HepG2 (cell line): Measurements from ENCODE around the gene LRP5. TPM values are rescaled to one million over a fixed set of nuclear protein-coding genes. Genes with fewer than 3 reads are reported as not detected.

Source experiments
- AKAP8 ChIP-seq: sonication (generic); formaldehyde crosslinking; IDR thresholded peaks from 2 replicates; pipeline ENCODE4 v1.5.1; 2020; ENCODE audit warnings: mild to moderate bottlenecking, missing genetic modification reagents
- ATF7 ChIP-seq, 2 experiments: fragments of 450-650 bp in 1 of 2; sonication (generic) in 1 of 2; formaldehyde crosslinking in 1 of 2; IDR thresholded peaks; 2 replicates each; pipeline versions ENCODE4 v1.4.0 to v1.6.1; 2016 to 2020; ENCODE audit warnings: antibody characterized with exemption in 1 of 2, mild to moderate bottlenecking in 1 of 2, missing genetic modification reagents in 1 of 2
- BCL6 ChIP-seq: IDR thresholded peaks from 2 replicates; pipeline ENCODE4 v1.6.1; 2016; ENCODE audit warnings: missing genetic modification reagents, missing compliant biosample characterization
- CREM ChIP-seq, 2 experiments: sonication (generic) in 1 of 2; formaldehyde crosslinking in 1 of 2; IDR thresholded peaks; 2 replicates each; pipeline versions ENCODE4 v1.4.0 to v1.6.1; 2016 to 2020; ENCODE audit warnings: antibody characterized with exemption in 1 of 2, mild to moderate bottlenecking in 1 of 2, missing genetic modification reagents in 1 of 2
- EEA1 ChIP-seq: sonication (generic); formaldehyde crosslinking; IDR thresholded peaks from 2 replicates; pipeline ENCODE4 v1.5.1; 2020; ENCODE audit warnings: mild to moderate bottlenecking, missing genetic modification reagents, borderline replicate concordance
- HMG20A ChIP-seq: IDR thresholded peaks from 2 replicates; pipeline ENCODE4 v1.6.1; 2016; ENCODE audit warnings: borderline replicate concordance
- KLF11 ChIP-seq: IDR thresholded peaks from 2 replicates; pipeline ENCODE4 v1.6.1; 2016; ENCODE audit warnings: missing compliant biosample characterization
- LRRFIP1 ChIP-seq: sonication (generic); formaldehyde crosslinking; conservative IDR thresholded peaks from 2 replicates; pipeline ENCODE4 v1.4.0; 2020; ENCODE audit warnings: missing genetic modification reagents
- NFKBIZ ChIP-seq: IDR thresholded peaks from 2 replicates; pipeline ENCODE4 v1.6.1; 2018; ENCODE audit warnings: missing genetic modification reagents, missing compliant biosample characterization
- RCOR2 ChIP-seq: IDR thresholded peaks from 2 replicates; pipeline ENCODE4 v1.6.1; 2016; ENCODE audit warnings: missing biosample characterization, missing genetic modification reagents
- SIN3A ChIP-seq: IDR thresholded peaks from 2 replicates; pipeline ENCODE4 v1.6.1; 2011; ENCODE audit warnings: low read depth, mild to moderate bottlenecking, control low read depth, low read length, borderline replicate concordance
- TCF12 ChIP-seq, 2 experiments: fragments of 450-650 bp in 1 of 2; sonication (generic) in 1 of 2; formaldehyde crosslinking in 1 of 2; IDR thresholded peaks; 2 replicates each; pipeline versions ENCODE4 v1.6.1 to v1.8.0; 2017 to 2022; ENCODE audit warnings: antibody characterized with exemption in 1 of 2, mild to moderate bottlenecking in 1 of 2, missing genetic modification reagents in 1 of 2, moderate library complexity in 1 of 2
- THAP11 ChIP-seq: IDR thresholded peaks from 2 replicates; pipeline ENCODE4 v1.6.1; 2016; ENCODE audit warnings: missing biosample characterization, missing genetic modification reagents
- YY1 ChIP-seq: IDR thresholded peaks from 2 replicates; pipeline ENCODE4 v1.6.1; 2011; ENCODE audit warnings: low read length, low read depth, moderate library complexity, mild to moderate bottlenecking; ENCODE audit not compliant: insufficient read depth, insufficient replicate concordance
- ZBTB37 ChIP-seq: sonication (generic); formaldehyde crosslinking; IDR thresholded peaks from 2 replicates; pipeline ENCODE4 v1.4.0; 2020; ENCODE audit warnings: mild to moderate bottlenecking, missing genetic modification reagents
- ZKSCAN5 ChIP-seq: sonication (generic); formaldehyde crosslinking; IDR thresholded peaks from 2 replicates; pipeline ENCODE4 v1.5.1; 2020; ENCODE audit warnings: mild to moderate bottlenecking, missing genetic modification reagents
- ZNF430 ChIP-seq: sonication (generic); formaldehyde crosslinking; IDR thresholded peaks from 2 replicates; pipeline ENCODE4 v1.9.0; 2021; ENCODE audit warnings: mild to moderate bottlenecking, missing genetic modification reagents
- ZNF557 ChIP-seq: sonication (generic); formaldehyde crosslinking; IDR thresholded peaks from 2 replicates; pipeline ENCODE4 v1.4.0; 2020; ENCODE audit warnings: missing genetic modification reagents
- ZNF616 ChIP-seq: sonication (generic); formaldehyde crosslinking; IDR thresholded peaks from 2 replicates; pipeline ENCODE4 v1.5.0; 2020; ENCODE audit warnings: low read depth, mild to moderate bottlenecking, missing genetic modification reagents
- ZNF891 ChIP-seq: sonication (generic); formaldehyde crosslinking; IDR thresholded peaks from 2 replicates; pipeline ENCODE4 v1.5.0; 2020; ENCODE audit warnings: mild to moderate bottlenecking, missing genetic modification reagents
- polyA plus RNA-seq, 8 experiments: library from polyadenylated mRNA; depleted of rRNA in 3 of 8; stranded (reverse) in 7 of 8; unstranded in 1 of 8; fragments of >200 nt; fragmentation: Illumina TruSeq in 4 of 8; extraction: Trizol in 4 of 8; gene quantifications; 2 replicates each; pipeline versions ENCODE4 v1.2.1 to v1.2.3, GENCODE V29; 2011 to 2016; ENCODE audit warnings: low read depth in 4 of 8, missing spikeins in 1 of 8, mixed read lengths in 1 of 8; ENCODE audit not compliant: insufficient read depth in 1 of 8
- total RNA-seq, 5 experiments: library from RNA; depleted of rRNA; stranded (reverse); fragments of >200 nt; fragmentation: Illumina TruSeq; extraction: Trizol; gene quantifications; 2 replicates each; pipeline ENCODE4 v1.2.3, GENCODE V29; 2016; ENCODE audit warnings: low read depth in 1 of 5
- TF ChIP-seq, protein P1 (sequence below): IDR thresholded peaks from 2 replicates; pipeline ENCODE4 v1.6.1; 2016; ENCODE audit warnings: mild to moderate bottlenecking, missing biosample characterization, missing genetic modification reagents
- TF ChIP-seq, protein P2 (sequence below): sonication (generic); formaldehyde crosslinking; IDR thresholded peaks from 2 replicates; pipeline ENCODE4 v1.4.0; 2020; ENCODE audit warnings: missing genetic modification reagents, mild to moderate bottlenecking, borderline replicate concordance

LRP5 gene
- total and polyA plus RNA-seq, 2 of the 13 experiments (the other 11 are each of a cell fraction or from before 2014, with no cell fraction given): 40.4 to 64.0 TPM

DNA sequence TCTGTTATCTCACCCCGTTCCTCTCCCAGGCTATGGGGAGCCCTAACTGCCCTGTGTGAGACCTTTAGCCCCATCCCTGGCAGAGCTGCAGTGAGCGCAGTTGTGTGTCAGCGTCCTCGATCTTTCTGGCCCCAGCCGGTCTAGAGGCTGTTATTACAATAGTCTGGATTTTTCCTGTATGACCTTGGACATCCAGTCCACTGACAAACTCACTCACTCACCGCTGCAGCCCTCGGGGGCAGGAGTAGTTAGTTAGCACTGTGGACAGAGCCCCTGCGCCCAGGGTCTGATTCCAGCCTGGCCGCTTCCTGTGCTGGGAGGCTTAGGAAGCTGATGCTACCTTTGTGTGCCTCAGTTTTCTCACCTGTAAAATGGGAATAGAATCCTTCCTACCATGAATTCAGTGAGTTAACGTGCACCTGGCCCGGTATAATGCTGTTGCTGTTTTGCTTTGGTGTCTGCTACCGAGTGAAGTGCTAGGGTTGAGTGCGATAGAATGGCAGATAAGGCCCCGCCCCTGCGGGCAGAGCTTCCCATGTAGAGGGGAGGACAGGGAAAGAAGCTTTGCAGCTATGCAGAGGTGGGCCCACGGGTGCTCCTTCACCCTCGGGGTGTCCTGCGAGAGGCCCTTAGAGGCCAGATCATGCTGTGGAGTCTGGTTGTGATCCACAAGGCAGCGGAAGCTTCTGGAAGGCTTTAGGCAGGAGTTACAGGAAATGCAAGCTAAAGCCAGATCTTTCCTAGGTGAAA is 3.0 kb downstream of the LRP5 start (continued):
- TF ChIP-seq ZBTB37 (CRISPR knock-in tag) (0 out of 2 replicates have a peak, but pooled peaks have one; percentile 21), THAP11 (CRISPR knock-in tag) (peak; percentile 54; the same call in 1 of the 2 replicates), SIN3A (peak; percentile 17; the same call in 1 of the 2 replicates), EEA1 (CRISPR knock-in tag) (no peak), ATF7 (IDR thresholded peaks at IDR 0.05) (no peak), ATF7 (CRISPR knock-in tag; IDR thresholded peaks at IDR 0.05) (no peak), LRRFIP1 (no peak), ZNF616 (CRISPR knock-in tag) (no peak), HMG20A (CRISPR knock-in tag) (no peak; the same call in 1 of the 2 replicates), ZNF891 (CRISPR knock-in tag) (0 out of 2 replicates have a peak, but pooled peaks have one; percentile 26), TCF12 (IDR thresholded peaks at IDR 0.05) (no peak), TCF12 (CRISPR knock-in tag; IDR thresholded peaks at IDR 0.05) (peak; percentile 47; the same call in 1 of the 2 replicates), CREM (IDR thresholded peaks at IDR 0.05) (peak; percentile 55), CREM (CRISPR knock-in tag; IDR thresholded peaks at IDR 0.05) (no peak), AKAP8 (CRISPR knock-in tag) (peak; percentile 91), RCOR2 (CRISPR knock-in tag) (peak; percentile 99), ZKSCAN5 (CRISPR knock-in tag) (no peak), NFKBIZ (CRISPR knock-in tag) (0 out of 2 replicates have a peak, but pooled peaks have one; percentile 76), BCL6 (CRISPR knock-in tag) (peak; percentile 85), ZNF430 (no peak), ZNF557 (CRISPR knock-in tag) (peak; percentile 65; the same call in 1 of the 2 replicates), YY1 (no peak), KLF11 (peak; percentile 45)
- TF ChIP-seq, protein P1, sequence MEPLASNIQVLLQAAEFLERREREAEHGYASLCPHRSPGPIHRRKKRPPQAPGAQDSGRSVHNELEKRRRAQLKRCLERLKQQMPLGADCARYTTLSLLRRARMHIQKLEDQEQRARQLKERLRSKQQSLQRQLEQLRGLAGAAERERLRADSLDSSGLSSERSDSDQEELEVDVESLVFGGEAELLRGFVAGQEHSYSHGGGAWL (CRISPR knock-in tag): 0 out of 2 replicates have a peak, but pooled peaks have one; percentile 52
- TF ChIP-seq, protein P2, sequence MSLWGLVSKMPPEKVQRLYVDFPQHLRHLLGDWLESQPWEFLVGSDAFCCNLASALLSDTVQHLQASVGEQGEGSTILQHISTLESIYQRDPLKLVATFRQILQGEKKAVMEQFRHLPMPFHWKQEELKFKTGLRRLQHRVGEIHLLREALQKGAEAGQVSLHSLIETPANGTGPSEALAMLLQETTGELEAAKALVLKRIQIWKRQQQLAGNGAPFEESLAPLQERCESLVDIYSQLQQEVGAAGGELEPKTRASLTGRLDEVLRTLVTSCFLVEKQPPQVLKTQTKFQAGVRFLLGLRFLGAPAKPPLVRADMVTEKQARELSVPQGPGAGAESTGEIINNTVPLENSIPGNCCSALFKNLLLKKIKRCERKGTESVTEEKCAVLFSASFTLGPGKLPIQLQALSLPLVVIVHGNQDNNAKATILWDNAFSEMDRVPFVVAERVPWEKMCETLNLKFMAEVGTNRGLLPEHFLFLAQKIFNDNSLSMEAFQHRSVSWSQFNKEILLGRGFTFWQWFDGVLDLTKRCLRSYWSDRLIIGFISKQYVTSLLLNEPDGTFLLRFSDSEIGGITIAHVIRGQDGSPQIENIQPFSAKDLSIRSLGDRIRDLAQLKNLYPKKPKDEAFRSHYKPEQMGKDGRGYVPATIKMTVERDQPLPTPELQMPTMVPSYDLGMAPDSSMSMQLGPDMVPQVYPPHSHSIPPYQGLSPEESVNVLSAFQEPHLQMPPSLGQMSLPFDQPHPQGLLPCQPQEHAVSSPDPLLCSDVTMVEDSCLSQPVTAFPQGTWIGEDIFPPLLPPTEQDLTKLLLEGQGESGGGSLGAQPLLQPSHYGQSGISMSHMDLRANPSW (CRISPR knock-in tag): peak; percentile 63; the same call in 1 of the 2 replicates
